Stimulated activated CD8-positive, alpha-beta memory T cell treated with anti-CD3 and anti-CD28 coated beads, Interleukin-12 subunit alpha, Interleukin-12 subunit beta, amount 100 ng/mL, for 24 hours (primary cell): Measurements from ENCODE around the gene PBOV1.

Source experiments
- DNase-seq: peaks from one replicate; pipeline ENCODE4 v3.0.0-alpha.2; 2020; ENCODE audit errors: extremely low read depth

Gene PBOV1

GRCh38 chr6:138218449-138218848 is at the start of gene PBOV1:
Gene PBOV1 (minus strand): TSS chr6:138218491. CDS start chr6:138218395, 96 bp downstream.
- DNase-seq: no peak

- no peak for DNase-seq
These were observed 47.8 kb upstream of the PBOV1 start for GRCh38 chr6:138266095-138266494.

GRCh38 chr6:138264372-138264880 is 46.1 kb upstream of the PBOV1 start:
- no peak for DNase-seq

GRCh38 chr6:138263963-138264362 is 45.7 kb upstream of the PBOV1 start:
- no peak for DNase-seq

GRCh38 chr6:138261116-138261780 is 43.0 kb upstream of the PBOV1 start:
- no peak for DNase-seq

GRCh38 chr6:138258991-138259390 is 40.7 kb upstream of the PBOV1 start:
- no peak for DNase-seq

- DNase-seq: no peak
These were observed 39.9 kb upstream of the PBOV1 start for GRCh38 chr6:138258197-138258596.

GRCh38 chr6:138257638-138258040 is 39.3 kb upstream of the PBOV1 start:
- no peak for DNase-seq

- DNase-seq: no peak
These were observed 37.2 kb upstream of the PBOV1 start for GRCh38 chr6:138255443-138255842.

GRCh38 chr6:138253731-138254130 is 35.4 kb upstream of the PBOV1 start:
- no peak for DNase-seq

- DNase-seq: no peak
These were observed 32.4 kb upstream of the PBOV1 start for GRCh38 chr6:138250513-138251247.

- no peak for DNase-seq
These were observed 31.8 kb upstream of the PBOV1 start for GRCh38 chr6:138250053-138250452.

GRCh38 chr6:138248878-138249277 is 30.6 kb upstream of the PBOV1 start:
- DNase-seq: no peak

GRCh38 chr6:138248011-138248410 is 29.7 kb upstream of the PBOV1 start:
- DNase-seq: no peak

- no peak for DNase-seq
These were observed 28.6 kb upstream of the PBOV1 start for GRCh38 chr6:138246650-138247440.

- DNase-seq: no peak
These were observed 27.5 kb upstream of the PBOV1 start for GRCh38 chr6:138245751-138246150.

GRCh38 chr6:138242987-138243592 is 24.8 kb upstream of the PBOV1 start:
- no peak for DNase-seq

GRCh38 chr6:138241934-138242333 is 23.6 kb upstream of the PBOV1 start:
- no peak for DNase-seq

- no peak for DNase-seq
These were observed 23.1 kb upstream of the PBOV1 start for GRCh38 chr6:138241381-138241780.

GRCh38 chr6:138240476-138241245 is 22.4 kb upstream of the PBOV1 start:
- DNase-seq: no peak

GRCh38 chr6:138239774-138240173 is 21.5 kb upstream of the PBOV1 start:
- DNase-seq: no peak
